IPS-18c (cell line): ENCODE measurements around the gene ZNF302.
A peak's percentile ranks its signal among the peaks of the same experiment; 100 is the strongest.
"Not testable (repeated sequence)": the region's sequence is repeated elsewhere in the genome, so short reads cannot be mapped to it uniquely, and the experiment has no call there.

Experiments
- H3K4me3 ChIP-seq: 2 replicates; pipeline ENCODE4 v1.7.0; 2013; ENCODE audit warnings: low read depth, mild to moderate bottlenecking, low read length, moderate library complexity; ENCODE audit not compliant: insufficient read depth
- H3K9me3 ChIP-seq: one replicate; pipeline ENCODE4 v1.6.1; 2013; ENCODE audit warnings: mild to moderate bottlenecking, low read length, moderate library complexity; ENCODE audit not compliant: control insufficient read depth, insufficient read depth

Gene ZNF302

GRCh38 chr19:34677386-34678084 is at the start of gene ZNF302:
ZNF302 (plus strand) TSS chr19:34677678; CDS start chr19:34678805, 1,127 bp downstream.
- peaks cover 4% of the 10 kb centered on the region for H3K9me3 ChIP-seq
- H3K4me3 ChIP-seq: peak within 1 kb of the TSS; percentile 87

DNA sequence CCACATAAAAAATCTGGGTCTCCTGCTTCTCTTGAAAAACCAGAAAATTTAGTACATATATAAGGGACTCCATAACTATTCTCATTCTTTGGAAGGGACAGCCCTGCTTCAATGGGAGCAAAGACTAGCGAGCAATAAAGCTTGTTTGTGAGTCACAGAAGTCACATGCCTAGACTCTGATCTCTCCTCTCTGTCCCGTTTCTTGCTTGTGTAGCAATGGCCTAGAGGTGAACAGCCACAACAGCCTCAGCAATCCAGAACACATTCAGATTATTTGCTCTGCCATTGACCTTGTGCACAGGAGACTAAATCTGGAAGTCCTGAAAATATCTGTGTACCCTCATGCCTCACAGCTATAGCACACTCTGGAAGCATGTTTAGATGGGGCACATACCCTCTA is 43.7 kb upstream of the ZNF302 start:
- peaks cover 16% of the 10 kb centered on the region for H3K9me3 ChIP-seq
- no peak overlapping the region for H3K4me3 ChIP-seq

DNA sequence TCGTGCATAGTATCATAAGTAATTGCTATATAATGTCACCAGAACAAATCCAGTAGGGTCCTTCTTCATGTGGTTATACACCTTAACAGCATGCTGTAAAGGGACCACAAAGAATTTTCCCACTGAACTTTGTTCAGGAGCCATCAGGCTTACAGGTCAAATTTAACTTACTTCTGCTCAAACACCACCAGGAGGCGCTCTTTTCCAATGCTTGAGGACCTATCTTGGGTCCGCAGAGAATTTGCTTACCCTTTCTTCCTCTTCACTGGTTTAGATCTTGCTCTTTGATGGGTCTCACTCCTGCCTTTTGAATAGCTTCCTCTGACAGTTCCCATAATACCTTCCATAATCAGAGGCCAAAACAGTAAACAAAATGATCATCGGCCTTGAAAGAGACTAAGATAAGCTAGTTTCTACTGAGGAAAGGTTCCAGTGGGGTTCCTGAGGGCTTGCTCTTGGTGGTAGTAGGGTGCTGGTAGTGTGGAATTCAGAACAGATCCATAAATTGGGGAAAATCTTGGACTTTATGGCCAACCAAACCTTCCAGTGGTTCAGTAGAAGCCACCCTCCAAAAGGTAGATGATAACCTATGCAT is 37.9 kb upstream of the ZNF302 start:
- Histone ChIP-seq H3K4me3 (no peak overlapping the region), H3K9me3 (peaks cover 9% of the 10 kb centered on the region)

DNA sequence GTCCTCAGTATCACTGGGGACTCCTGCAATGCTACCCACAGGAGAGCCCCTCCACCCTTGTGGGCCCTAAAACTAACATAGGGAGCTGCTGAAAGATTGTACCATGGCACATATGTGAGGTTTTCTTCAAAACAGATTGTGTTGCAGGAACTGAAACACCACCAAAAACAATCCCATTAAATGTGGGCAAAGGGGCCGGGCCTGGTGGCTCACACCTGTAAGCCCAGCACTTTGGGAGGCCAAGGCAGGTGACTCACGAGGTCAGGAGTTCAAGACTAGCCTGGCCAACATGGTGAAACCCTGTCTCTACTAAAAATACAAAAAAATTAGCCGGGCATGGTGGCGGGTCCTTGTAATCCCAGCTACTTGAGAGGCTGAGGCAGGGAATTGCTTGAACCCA is 35.2 kb upstream of the ZNF302 start:
- Histone ChIP-seq H3K4me3 (no peak overlapping the region), H3K9me3 (no peaks in the 10 kb centered on the region)

GRCh38 chr19:34644991-34645461 is 32.5 kb upstream of the ZNF302 start:
- no peak overlapping the region for H3K4me3 ChIP-seq
- H3K9me3 ChIP-seq: no peaks in the 10 kb centered on the region

- no peak overlapping the region for H3K4me3 ChIP-seq
These were observed 31.9 kb upstream of the ZNF302 start for GRCh38 chr19:34645551-34645950.

DNA sequence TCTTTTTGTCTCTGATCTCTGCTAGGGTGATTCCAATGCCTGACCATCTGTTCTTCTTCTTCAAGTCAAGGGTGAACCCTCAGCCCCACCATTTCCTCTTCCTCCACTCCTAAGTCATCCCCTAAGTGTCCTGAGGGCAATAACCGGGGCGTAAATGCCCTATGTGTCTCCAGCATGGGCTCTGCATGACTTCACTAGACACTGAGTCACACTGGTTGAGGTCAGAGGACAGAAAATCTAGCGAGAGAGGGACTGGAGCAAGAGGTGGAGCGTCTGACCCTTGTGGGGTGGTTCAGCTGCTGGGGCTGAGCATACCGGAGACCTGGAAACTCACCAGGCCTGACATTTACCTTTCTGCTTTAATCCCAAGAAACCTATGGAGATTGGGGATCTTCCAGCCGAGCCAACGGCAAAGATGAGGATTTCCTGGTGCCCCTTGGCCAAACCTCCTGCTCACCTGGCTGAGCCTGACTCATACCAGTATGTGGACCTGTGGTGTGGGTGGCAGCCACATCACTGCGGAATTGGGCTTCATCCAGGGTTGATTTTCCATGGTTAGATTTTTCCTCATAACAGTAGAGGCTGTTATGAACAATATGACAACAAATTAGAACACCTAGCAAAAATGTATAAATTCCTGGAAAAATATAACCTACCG is 27.5 kb upstream of the ZNF302 start:
- Histone ChIP-seq H3K9me3 (peaks cover 2% of the 10 kb centered on the region), H3K4me3 (no peak overlapping the region)

More at GRCh38 chr19:34645551-34645950, 31.9 kb upstream of the ZNF302 start:
- H3K9me3 ChIP-seq: peaks cover 2% of the 10 kb centered on the region

DNA sequence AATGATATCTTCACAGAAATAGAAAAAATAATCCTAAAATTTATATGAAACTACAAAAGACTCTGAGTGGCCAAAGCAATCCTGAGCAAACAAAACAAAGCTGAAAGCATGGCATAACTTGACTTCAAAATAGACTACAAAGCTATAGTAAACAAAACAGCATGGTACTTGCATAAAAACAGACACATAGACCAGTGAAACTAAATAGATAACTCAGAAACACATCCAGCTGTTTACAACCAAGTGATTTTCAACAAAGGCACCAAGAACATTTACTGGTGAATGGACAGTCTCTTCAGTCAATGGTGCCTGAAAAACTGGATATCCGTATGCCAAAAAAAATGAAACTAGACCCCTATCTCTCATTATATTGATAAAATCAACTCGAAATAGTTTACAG is 25.7 kb upstream of the ZNF302 start:
- Histone ChIP-seq H3K4me3 (no peak overlapping the region), H3K9me3 (peaks cover 2% of the 10 kb centered on the region)

DNA sequence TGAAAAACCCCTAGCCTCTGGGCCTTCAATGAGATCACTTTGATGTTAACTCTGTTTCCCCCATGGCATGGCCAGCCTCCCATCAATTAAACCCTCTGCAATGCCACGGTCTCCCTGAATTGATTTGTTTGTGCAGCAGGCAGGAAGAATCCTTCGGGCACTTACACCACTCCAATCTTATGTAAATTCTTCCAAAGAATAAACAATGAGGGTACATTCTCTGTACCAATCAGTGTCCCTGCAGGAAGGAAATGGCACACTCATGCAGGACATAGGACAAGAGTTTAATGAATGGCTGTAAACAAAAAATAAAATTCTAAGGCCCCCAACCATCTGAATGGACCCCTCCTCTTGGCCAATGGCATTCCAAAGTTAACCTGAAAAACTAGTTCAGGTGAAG is 22.7 kb upstream of the ZNF302 start:
- H3K9me3 ChIP-seq: peaks cover 2% of the 10 kb centered on the region
- no peak overlapping the region for H3K4me3 ChIP-seq

DNA sequence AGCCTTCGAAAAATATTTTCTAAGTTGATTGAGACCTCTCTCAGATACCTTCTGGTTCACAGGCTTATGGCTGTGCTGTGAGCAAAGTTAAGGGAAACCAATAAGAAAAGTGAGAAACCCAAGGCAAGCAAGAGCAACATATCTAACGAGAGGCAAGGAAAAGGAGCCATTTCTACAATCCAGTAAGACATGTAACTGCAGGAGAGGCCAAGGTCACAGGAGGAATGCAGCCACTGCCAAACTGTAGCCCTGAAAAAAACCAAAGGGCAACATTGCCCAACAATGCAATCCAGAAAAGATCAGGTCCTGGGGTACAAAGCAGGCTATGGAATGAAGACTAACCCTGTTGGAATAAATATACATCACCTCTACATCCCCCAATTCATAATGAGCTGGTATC is 21.8 kb upstream of the ZNF302 start:
- no peaks in the 10 kb centered on the region for H3K9me3 ChIP-seq

DNA sequence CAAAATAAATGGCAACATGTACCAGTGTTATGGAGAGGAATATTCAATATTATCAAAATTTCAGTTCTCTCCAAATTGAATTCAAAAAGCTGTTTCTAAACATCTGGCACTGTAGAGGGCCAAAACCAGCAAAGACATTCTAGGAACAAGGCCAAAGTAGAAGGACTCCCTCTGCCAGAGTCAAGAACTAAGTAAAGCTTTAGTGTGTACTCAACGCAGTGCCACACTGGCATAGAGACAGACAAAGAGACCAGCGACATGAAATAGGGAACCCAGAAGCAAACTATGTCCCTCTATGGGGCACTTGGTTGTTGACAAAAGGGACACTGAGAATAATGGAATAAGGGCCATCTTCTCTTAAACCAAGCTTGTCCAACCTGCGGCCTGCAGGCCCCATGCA is 16.1 kb upstream of the ZNF302 start:
- H3K9me3 ChIP-seq: no peaks in the 10 kb centered on the region
- H3K4me3 ChIP-seq: no peak overlapping the region

More for the DNA sequence above, 21.8 kb upstream of the ZNF302 start:
- no peak overlapping the region for H3K4me3 ChIP-seq

GRCh38 chr19:34662919-34663318 is 14.6 kb upstream of the ZNF302 start:
- Histone ChIP-seq H3K4me3 (no peak overlapping the region), H3K9me3 (no peaks in the 10 kb centered on the region)

DNA sequence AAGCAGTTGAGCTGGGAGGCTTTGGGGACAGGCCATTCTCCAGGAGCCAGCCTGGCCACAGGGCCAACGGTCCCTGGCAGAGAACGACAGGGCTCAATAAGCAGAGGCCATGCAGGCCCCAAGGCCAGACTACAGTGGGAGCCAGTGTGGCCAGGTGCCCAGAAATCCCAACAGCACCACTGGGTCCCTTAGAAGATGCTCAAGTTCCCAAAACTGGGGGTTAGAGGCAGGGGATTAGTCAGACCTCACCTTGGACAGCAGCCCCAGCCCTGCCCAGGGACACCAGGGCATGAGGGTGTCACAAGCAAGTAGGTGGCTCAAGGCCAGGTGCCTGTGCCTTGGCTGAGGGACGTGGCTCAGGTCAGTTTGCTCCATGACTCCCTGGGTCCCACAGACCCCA is 13.3 kb upstream of the ZNF302 start:
- H3K4me3 ChIP-seq: no peak overlapping the region
- no peaks in the 10 kb centered on the region for H3K9me3 ChIP-seq

- Histone ChIP-seq H3K4me3 (no peak overlapping the region), H3K9me3 (no peaks in the 10 kb centered on the region)
These were observed 12.6 kb upstream of the ZNF302 start for GRCh38 chr19:34664870-34665269.

- not testable (repeated sequence) for H3K4me3 ChIP-seq, H3K9me3 ChIP-seq
These were observed 12.2 kb upstream of the ZNF302 start for GRCh38 chr19:34665275-34665674.

GRCh38 chr19:34666200-34666957 is 11.1 kb upstream of the ZNF302 start:
- no peaks in the 10 kb centered on the region for H3K9me3 ChIP-seq
- H3K4me3 ChIP-seq: no peak overlapping the region

GRCh38 chr19:34666958-34667265 is 10.6 kb upstream of the ZNF302 start:
- H3K9me3 ChIP-seq: no peaks in the 10 kb centered on the region
- no peak overlapping the region for H3K4me3 ChIP-seq
